ENCODE results near the gene GALNT9.

- TF ChIP-seq POLR2A (IDR thresholded peaks at IDR 0.05), result no peak
- TF ChIP-seq, protein P1, sequence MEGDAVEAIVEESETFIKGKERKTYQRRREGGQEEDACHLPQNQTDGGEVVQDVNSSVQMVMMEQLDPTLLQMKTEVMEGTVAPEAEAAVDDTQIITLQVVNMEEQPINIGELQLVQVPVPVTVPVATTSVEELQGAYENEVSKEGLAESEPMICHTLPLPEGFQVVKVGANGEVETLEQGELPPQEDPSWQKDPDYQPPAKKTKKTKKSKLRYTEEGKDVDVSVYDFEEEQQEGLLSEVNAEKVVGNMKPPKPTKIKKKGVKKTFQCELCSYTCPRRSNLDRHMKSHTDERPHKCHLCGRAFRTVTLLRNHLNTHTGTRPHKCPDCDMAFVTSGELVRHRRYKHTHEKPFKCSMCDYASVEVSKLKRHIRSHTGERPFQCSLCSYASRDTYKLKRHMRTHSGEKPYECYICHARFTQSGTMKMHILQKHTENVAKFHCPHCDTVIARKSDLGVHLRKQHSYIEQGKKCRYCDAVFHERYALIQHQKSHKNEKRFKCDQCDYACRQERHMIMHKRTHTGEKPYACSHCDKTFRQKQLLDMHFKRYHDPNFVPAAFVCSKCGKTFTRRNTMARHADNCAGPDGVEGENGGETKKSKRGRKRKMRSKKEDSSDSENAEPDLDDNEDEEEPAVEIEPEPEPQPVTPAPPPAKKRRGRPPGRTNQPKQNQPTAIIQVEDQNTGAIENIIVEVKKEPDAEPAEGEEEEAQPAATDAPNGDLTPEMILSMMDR (IDR thresholded peaks at IDR 0.05), result no peak
These were observed 50.8 kb downstream of the GALNT9 start for GRCh38 chr12:132278401-132279183.

All from right lobe of liver (tissue), 4 donors.